ENCODE results near the gene GFRA4.

The GFRA4 gene

DNA sequence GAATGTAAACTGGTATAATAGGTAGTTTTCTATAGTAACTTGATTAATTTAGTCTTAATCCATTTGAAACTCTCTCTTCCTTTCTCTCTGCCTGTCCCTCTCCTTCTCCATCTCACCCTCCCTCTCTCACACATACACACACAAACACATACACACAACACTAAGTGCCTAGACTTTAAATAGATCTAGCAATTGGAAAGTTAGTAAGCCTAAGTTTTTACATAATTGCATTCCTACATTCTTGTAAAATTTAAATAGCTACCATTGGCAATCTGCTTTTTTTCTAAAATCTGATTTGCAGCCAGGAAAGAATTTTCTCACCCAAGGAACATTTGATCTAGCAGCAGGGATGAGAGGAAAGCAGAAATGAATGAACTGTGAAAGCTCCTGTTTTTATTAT, 15.7 kb downstream of the GFRA4 start:
- H3K36me3 ChIP-seq (ENCODE audit: control insufficient read depth, insufficient read depth, low read length) = no peaks in the 10 kb centered on the region
- H3K9me3 ChIP-seq (ENCODE audit: control insufficient read depth, low read length) = no peaks in the 10 kb centered on the region
- H3K27me3 ChIP-seq (ENCODE audit: control insufficient read depth, insufficient read depth, low read length) = no peaks in the 10 kb centered on the region
- no peak for TF ChIP-seq CTCF (IDR thresholded peaks at IDR 0.05)
- no peak overlapping the region for H3K27ac ChIP-seq
- H3K9ac ChIP-seq = no peak overlapping the region
- H3K4me2 ChIP-seq (ENCODE audit: low read length) = no peak overlapping the region
- no peak overlapping the region for H2AFZ ChIP-seq
- no peak overlapping the region for H3K4me3 ChIP-seq (ENCODE audit: low read depth, low read length)
- H3K4me1 ChIP-seq = no peaks in the 10 kb centered on the region
- no peaks in the 10 kb centered on the region for H3K79me2 ChIP-seq

DNA sequence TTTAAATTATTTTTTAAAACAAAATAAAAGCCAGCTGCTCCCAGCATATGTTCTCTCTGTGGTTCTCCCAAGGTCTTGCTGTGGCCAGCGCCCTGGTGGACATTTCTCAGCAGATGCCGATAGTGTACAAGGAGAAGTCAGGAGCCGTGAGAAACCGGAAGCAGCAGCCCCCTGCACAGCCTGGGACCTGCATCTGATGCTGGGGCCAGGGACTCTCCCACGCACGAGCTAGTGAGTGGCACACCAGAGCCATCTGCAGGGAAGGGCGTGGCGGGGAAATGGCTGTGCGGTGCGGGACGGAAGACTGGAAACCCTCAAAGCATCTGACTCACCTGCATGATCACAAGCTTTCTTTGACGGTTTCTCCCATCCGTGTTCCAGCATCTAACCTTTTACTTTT, 16.5 kb downstream of the GFRA4 start:
- TF ChIP-seq CTCF (IDR thresholded peaks at IDR 0.05) = no peak
- Histone ChIP-seq H3K4me3 (ENCODE audit: low read depth, low read length) (no peak overlapping the region), H2AFZ (no peak overlapping the region), H3K36me3 (ENCODE audit: control insufficient read depth, insufficient read depth, low read length) (no peaks in the 10 kb centered on the region), H3K9ac (no peak overlapping the region), H3K9me3 (ENCODE audit: control insufficient read depth, low read length) (no peaks in the 10 kb centered on the region), H3K27ac (no peak overlapping the region), H3K27me3 (ENCODE audit: control insufficient read depth, insufficient read depth, low read length) (no peaks in the 10 kb centered on the region), H3K4me2 (ENCODE audit: low read length) (no peak overlapping the region), H3K79me2 (no peaks in the 10 kb centered on the region), H3K4me1 (no peaks in the 10 kb centered on the region)

DNA sequence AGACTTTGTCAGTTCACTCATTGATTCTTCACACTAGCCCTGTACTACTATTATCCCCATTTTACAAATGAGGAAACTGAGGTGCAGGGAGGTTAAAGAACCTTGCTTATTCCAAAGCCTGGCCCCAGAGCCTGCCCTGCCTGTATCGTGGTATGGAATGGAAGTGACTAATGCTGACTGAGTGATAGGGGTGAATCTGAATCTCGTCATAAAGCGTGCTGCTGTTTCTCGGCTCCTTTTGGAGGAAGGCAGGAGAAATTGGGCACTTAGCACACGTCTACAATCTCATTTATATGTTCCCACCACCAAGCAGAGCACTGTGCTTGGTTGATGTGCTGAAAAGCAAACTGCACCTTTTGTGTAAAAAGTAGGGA, 17.1 kb downstream of the GFRA4 start:
- Histone ChIP-seq H3K36me3 (ENCODE audit: control insufficient read depth, insufficient read depth, low read length) (no peaks in the 10 kb centered on the region), H3K27me3 (ENCODE audit: control insufficient read depth, insufficient read depth, low read length) (no peaks in the 10 kb centered on the region), H3K4me2 (ENCODE audit: low read length) (no peak overlapping the region), H2AFZ (no peak overlapping the region), H3K79me2 (no peaks in the 10 kb centered on the region), H3K4me3 (ENCODE audit: low read depth, low read length) (no peak overlapping the region), H3K9me3 (ENCODE audit: control insufficient read depth, low read length) (no peaks in the 10 kb centered on the region), H3K27ac (no peak overlapping the region), H3K9ac (no peak overlapping the region), H3K4me1 (no peaks in the 10 kb centered on the region)
- no peak for TF ChIP-seq CTCF (IDR thresholded peaks at IDR 0.05)

- H3K27me3 ChIP-seq (ENCODE audit: control insufficient read depth, insufficient read depth, low read length) = no peaks in the 10 kb centered on the region
- H3K36me3 ChIP-seq (ENCODE audit: control insufficient read depth, insufficient read depth, low read length) = no peaks in the 10 kb centered on the region
- no peaks in the 10 kb centered on the region for H3K79me2 ChIP-seq
- no peaks in the 10 kb centered on the region for H3K9me3 ChIP-seq (ENCODE audit: control insufficient read depth, low read length)
- H3K4me1 ChIP-seq = no peaks in the 10 kb centered on the region
- H3K4me3 ChIP-seq (ENCODE audit: low read depth, low read length) = no peak overlapping the region
- no peak overlapping the region for H3K4me2 ChIP-seq (ENCODE audit: low read length)
- H3K9ac ChIP-seq = no peak overlapping the region
- TF ChIP-seq CTCF (IDR thresholded peaks at IDR 0.05) = no peak
- no peak overlapping the region for H3K27ac ChIP-seq
- no peak overlapping the region for H2AFZ ChIP-seq
Measured at GRCh38 chr20:3645309-3646066, 17.7 kb downstream of the GFRA4 start.

- Histone ChIP-seq H3K36me3 (ENCODE audit: control insufficient read depth, insufficient read depth, low read length) (no peaks in the 10 kb centered on the region), H3K4me3 (ENCODE audit: low read depth, low read length) (no peak overlapping the region), H3K27me3 (ENCODE audit: control insufficient read depth, insufficient read depth, low read length) (no peaks in the 10 kb centered on the region), H3K27ac (no peak overlapping the region), H2AFZ (no peak overlapping the region), H3K9me3 (ENCODE audit: control insufficient read depth, low read length) (no peaks in the 10 kb centered on the region), H3K9ac (no peak overlapping the region), H3K4me1 (no peaks in the 10 kb centered on the region), H3K4me2 (ENCODE audit: low read length) (no peak overlapping the region), H3K79me2 (no peaks in the 10 kb centered on the region)
- no peak for TF ChIP-seq CTCF (IDR thresholded peaks at IDR 0.05)
Measured at GRCh38 chr20:3640259-3640658, 22.9 kb downstream of the GFRA4 start.

Data from parathyroid adenoma (tissue), 2 donors.